ENCODE measurements around the gene HADHB. TPM values are rescaled to one million over a fixed set of nuclear protein-coding genes. Genes with fewer than 3 reads are reported as not detected.

Gene HADHB
- total RNA-seq, 1 experiment from 2014 or later = 65.5 TPM

DNA sequence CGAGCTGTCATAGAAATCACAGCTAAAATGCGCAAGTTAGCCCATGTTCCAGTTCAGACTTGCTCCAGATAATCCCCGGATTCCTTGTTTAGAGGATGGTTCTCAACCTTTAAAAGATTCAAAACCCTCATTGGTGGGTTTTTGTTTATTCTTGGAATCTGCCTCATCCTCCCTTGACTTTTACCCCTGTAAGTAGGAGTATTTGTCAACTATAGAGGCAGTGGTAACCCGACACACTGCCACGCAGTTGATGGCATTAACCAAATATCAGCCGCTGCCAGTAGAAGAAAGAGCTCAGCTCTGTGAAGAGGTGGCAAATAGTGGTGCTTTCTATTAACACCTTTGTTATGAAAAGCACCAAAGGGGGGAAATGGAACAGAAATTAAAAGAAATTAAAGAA lies 60.8 kb downstream of the HADHB start:
- BruUV-seq (replicated peaks) = no TSS peak
- H3K9me2 ChIP-seq (ENCODE audit: insufficient read depth) = no peaks in the 10 kb centered on the region
- intact Hi-C loops (cut with micrococcal nuclease) = no loop called here
- H3K4me3 ChIP-seq (replicated peaks in 1 of 2; ENCODE audit: low read depth in 1 of 2, low read length in 2 of 2) = no peak overlapping the region
- ChIA-PET CTCF (no interaction called here), POLR2A (no interaction called here), RAD21 (ENCODE audit: low non-redundant PET in 1 of 2, low total read pairs in 2 of 2, uncharacterized antibody in 2 of 2, unreplicated experiment in 2 of 2) (no interaction called here)
- H3K79me2 ChIP-seq (ENCODE audit: insufficient read depth, low read length) = no peaks in the 10 kb centered on the region
- H3K4me1 ChIP-seq (ENCODE audit: control insufficient read depth in 1 of 2, insufficient read depth in 2 of 2, low read length in 2 of 2) = peaks cover 0 to 6% of the 10 kb centered on the region in 2 experiments; a peak in 1 of 4 replicates
- H3K9me3 ChIP-seq (ENCODE audit: control insufficient read depth in 1 of 2, insufficient read depth in 1 of 2, low read depth in 1 of 2, low read length in 2 of 2) = no peaks in the 10 kb centered on the region
- no peak for ATAC-seq
- DNase-seq (ENCODE audit: low read depth, low spot score) = no peak
- no peak overlapping the region for H3K9ac ChIP-seq (ENCODE audit: low read length)
- H3K27me3 ChIP-seq (ENCODE audit: insufficient read depth, low read length) = no peaks in the 10 kb centered on the region
- H4K20me1 ChIP-seq (ENCODE audit: insufficient read depth) = no peaks in the 10 kb centered on the region
- H3K36me3 ChIP-seq (ENCODE audit: control insufficient read depth in 1 of 2, insufficient read depth in 2 of 2, low read length in 2 of 2) = no peaks in the 10 kb centered on the region
- TF ChIP-seq RAD21 (IDR thresholded peaks at IDR 0.05; ENCODE audit: low read depth) (no peak), EZH2 (IDR thresholded peaks at IDR 0.05) (no peak), SRF (IDR thresholded peaks at IDR 0.05; ENCODE audit: low read depth) (no peak), EGR1 (IDR thresholded peaks at IDR 0.05; ENCODE audit: low read depth) (no peak), SIN3A (IDR thresholded peaks at IDR 0.05; ENCODE audit: low read depth) (no peak)
- TF ChIP-seq, protein P1, sequence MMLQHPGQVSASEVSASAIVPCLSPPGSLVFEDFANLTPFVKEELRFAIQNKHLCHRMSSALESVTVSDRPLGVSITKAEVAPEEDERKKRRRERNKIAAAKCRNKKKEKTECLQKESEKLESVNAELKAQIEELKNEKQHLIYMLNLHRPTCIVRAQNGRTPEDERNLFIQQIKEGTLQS (IDR thresholded peaks at IDR 0.05) = no peak
- no peak overlapping the region for H3K27ac ChIP-seq (ENCODE audit: low read depth, low read length)
- H3K4me2 ChIP-seq (ENCODE audit: low read length) = no peak overlapping the region
- no peak overlapping the region for H2AFZ ChIP-seq (ENCODE audit: low read depth, low read length, poor library complexity, severe bottlenecking)

DNA sequence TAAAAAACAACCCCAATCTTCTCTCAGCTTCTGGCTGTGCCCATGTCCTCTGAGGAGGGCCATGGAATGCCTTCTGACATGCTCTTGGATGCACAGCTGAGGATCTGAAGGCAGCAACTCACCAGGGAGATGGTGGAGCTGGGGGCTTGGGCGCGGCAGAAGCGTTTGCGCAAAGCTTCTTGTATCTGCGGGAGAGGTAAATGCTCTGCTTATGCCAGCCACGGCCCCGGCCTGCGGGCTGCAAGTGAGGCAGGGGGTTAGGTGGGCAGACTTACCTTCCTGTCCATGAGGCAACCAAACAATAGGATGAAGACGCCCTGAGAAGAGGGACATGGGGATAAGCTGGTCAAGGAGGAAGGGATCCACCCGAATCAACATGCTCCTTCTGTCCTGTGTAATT lies 65.2 kb downstream of the HADHB start:
- Histone ChIP-seq H4K20me1 (ENCODE audit: insufficient read depth) (no peaks in the 10 kb centered on the region), H3K36me3 (ENCODE audit: control insufficient read depth in 1 of 2, insufficient read depth in 2 of 2, low read length in 2 of 2) (no peaks in the 10 kb centered on the region), H2AFZ (ENCODE audit: low read depth, low read length, poor library complexity, severe bottlenecking) (no peak overlapping the region), H3K4me1 (ENCODE audit: control insufficient read depth in 1 of 2, insufficient read depth in 2 of 2, low read length in 2 of 2) (no peaks in the 10 kb centered on the region), H3K27me3 (ENCODE audit: insufficient read depth, low read length) (no peaks in the 10 kb centered on the region), H3K27ac (ENCODE audit: low read depth, low read length) (no peak overlapping the region), H3K4me3 (replicated peaks in 1 of 2; ENCODE audit: low read depth in 1 of 2, low read length in 2 of 2) (no peak overlapping the region), H3K9me2 (ENCODE audit: insufficient read depth) (no peaks in the 10 kb centered on the region), H3K4me2 (ENCODE audit: low read length) (no peak overlapping the region), H3K79me2 (ENCODE audit: insufficient read depth, low read length) (no peaks in the 10 kb centered on the region), H3K9ac (ENCODE audit: low read length) (no peak overlapping the region), H3K9me3 (ENCODE audit: control insufficient read depth in 1 of 2, insufficient read depth in 1 of 2, low read depth in 1 of 2, low read length in 2 of 2) (no peaks in the 10 kb centered on the region)
- BruUV-seq (replicated peaks) = no TSS peak
- ChIA-PET RAD21 (ENCODE audit: low non-redundant PET in 1 of 2, low total read pairs in 2 of 2, uncharacterized antibody in 2 of 2, unreplicated experiment in 2 of 2) (no interaction called here), CTCF (interaction anchor here (1.0 kb wide), 1 partner anchor 359 kb away, joined by 4 read pairs; no protein-coding TSS in a partner anchor), POLR2A (no interaction called here)
- ATAC-seq (no peak), DNase-seq (ENCODE audit: low read depth, low spot score) (no peak)
- TF ChIP-seq CBX3 (IDR thresholded peaks at IDR 0.05; ENCODE audit: low read depth) (no peak), POLR2A (IDR thresholded peaks at IDR 0.05; ENCODE audit: borderline replicate concordance, extremely low read depth, insufficient read depth, insufficient read length) (no peak), JUND (IDR thresholded peaks at IDR 0.05) (no peak), SRF (IDR thresholded peaks at IDR 0.05; ENCODE audit: low read depth) (no peak), SIN3A (IDR thresholded peaks at IDR 0.05; ENCODE audit: low read depth) (no peak), RAD21 (IDR thresholded peaks at IDR 0.05; ENCODE audit: low read depth) (no peak), YY1 (IDR thresholded peaks at IDR 0.05; ENCODE audit: extremely low read depth, insufficient replicate concordance, low read depth, low read length) (no peak), TCF7L2 (IDR thresholded peaks at IDR 0.05; ENCODE audit: borderline replicate concordance, extremely low read depth, insufficient read depth, insufficient read length) (no peak)
- TF ChIP-seq, protein P2, sequence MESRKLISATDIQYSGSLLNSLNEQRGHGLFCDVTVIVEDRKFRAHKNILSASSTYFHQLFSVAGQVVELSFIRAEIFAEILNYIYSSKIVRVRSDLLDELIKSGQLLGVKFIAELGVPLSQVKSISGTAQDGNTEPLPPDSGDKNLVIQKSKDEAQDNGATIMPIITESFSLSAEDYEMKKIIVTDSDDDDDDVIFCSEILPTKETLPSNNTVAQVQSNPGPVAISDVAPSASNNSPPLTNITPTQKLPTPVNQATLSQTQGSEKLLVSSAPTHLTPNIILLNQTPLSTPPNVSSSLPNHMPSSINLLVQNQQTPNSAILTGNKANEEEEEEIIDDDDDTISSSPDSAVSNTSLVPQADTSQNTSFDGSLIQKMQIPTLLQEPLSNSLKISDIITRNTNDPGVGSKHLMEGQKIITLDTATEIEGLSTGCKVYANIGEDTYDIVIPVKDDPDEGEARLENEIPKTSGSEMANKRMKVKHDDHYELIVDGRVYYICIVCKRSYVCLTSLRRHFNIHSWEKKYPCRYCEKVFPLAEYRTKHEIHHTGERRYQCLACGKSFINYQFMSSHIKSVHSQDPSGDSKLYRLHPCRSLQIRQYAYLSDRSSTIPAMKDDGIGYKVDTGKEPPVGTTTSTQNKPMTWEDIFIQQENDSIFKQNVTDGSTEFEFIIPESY (IDR thresholded peaks at IDR 0.05; ENCODE audit: extremely low read depth, insufficient replicate concordance, low read length) = no peak
- intact Hi-C loops (cut with micrococcal nuclease) = no loop called here

Measured in HCT116 (cell line).